Endothelial cell of hepatic sinusoid (primary cell): ENCODE data around the gene NUDT11.
"Not testable (repeated sequence)": the region's sequence is repeated elsewhere in the genome, so short reads cannot be mapped to it uniquely, and the experiment has no call there.

Source experiments
- in situ Hi-C: cut with HindIII; loops from 2 replicates; pipeline ENCODE4 v1.10.0; 2017; ENCODE audit warnings: low sequenced_read_pairs

The NUDT11 gene

DNA sequence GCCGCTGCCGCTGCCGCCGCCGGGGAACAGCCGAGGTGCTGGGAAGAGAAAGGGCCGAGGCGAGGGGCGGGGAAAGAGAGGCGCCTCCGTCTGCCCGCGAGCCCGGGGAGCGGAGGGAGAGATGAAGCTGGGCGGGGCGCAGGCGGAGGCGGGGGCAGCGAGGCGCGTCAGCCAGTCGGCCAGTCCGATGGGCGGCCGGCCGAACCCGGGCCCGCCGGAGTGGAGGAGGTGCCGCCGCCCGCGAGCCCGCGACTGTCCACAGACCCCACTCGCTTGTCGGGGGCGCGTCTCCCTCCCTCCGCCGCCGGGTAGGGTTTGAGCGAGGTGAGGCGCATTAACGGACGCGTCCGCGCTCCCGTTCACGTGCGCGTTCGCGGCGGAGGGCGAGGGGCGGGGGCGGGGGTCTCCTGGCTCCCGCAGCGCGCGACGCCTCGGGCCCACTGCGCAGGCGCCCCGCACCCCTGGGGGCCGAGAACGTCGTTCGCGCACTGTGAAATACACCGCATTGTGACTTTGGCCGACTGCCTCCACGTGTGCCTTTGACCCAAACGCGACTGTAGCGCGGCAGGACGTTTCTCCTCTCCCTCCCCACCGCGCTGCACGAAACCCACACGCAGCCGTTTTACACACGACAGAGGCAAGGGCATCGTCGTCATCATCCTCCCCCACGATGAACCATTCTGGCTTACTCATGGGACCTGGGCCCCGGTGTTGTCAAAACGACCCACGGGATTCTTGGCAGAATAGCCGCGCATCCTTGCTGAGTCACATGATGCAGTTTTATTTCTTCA, at the start of gene NUDT11:
Gene NUDT11 (minus strand): TSS at position 92 of the 791 bp plus-strand sequence. CDS start 148 bp downstream, outside the sequence.
- in situ Hi-C loops = no loop called here

DNA sequence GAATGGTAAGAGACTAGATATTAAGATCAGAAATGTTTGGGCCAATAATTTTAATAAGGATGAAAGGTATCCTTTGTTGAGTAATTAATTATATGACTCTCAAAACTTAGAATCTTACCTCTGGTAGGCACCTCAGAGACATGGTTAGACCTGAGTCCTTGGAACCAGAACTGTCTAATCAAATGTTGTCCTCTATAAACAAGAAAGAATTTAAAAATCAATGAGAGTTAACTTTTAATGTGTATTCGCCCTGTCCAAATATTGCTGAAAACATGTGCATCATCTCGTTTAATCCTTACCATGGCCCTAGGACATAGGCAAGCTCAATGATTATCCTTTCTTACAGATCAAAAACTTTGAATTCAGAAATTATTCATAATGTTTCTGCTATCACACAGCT, 24.0 kb upstream of the NUDT11 start:
- in situ Hi-C loops = no loop called here

DNA sequence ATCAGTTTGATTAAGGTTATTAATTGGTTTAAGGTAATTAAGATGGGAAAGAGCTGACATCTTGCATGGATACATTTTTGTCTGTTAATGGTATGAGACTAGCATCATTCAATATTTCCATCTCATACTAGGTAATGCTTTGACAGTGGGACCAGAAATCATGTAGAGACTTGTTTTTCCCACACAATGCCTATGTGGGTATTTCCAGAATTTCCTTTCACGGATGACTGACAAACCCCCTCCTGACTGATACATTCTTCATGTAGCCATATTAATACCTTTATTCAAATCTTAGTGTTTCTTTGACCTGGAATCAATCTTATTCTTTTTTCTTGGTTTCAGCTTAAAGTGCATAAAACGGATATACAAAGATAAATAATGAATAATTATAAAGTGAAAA, 22.7 kb upstream of the NUDT11 start:
- in situ Hi-C loops = not testable (repeated sequence)

DNA sequence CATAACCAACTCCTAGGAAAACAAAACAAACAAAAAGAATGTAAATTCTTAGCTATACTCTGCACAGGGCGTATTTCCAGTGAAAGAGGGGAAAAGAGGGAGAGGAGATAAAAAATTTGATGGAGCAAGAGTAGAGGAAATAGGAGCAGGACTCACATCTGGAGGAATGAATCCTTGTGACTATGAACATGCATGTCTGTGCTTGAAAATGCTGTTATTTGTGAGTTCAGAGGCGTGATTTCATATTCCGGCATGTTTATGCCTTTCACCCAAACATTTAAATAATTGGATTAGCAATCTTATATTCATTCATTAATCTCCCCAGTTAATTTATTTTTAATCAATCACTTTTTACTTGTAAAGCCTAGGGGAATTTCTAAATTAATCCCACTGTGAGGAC, 11.2 kb upstream of the NUDT11 start:
- in situ Hi-C loops = no loop called here

DNA sequence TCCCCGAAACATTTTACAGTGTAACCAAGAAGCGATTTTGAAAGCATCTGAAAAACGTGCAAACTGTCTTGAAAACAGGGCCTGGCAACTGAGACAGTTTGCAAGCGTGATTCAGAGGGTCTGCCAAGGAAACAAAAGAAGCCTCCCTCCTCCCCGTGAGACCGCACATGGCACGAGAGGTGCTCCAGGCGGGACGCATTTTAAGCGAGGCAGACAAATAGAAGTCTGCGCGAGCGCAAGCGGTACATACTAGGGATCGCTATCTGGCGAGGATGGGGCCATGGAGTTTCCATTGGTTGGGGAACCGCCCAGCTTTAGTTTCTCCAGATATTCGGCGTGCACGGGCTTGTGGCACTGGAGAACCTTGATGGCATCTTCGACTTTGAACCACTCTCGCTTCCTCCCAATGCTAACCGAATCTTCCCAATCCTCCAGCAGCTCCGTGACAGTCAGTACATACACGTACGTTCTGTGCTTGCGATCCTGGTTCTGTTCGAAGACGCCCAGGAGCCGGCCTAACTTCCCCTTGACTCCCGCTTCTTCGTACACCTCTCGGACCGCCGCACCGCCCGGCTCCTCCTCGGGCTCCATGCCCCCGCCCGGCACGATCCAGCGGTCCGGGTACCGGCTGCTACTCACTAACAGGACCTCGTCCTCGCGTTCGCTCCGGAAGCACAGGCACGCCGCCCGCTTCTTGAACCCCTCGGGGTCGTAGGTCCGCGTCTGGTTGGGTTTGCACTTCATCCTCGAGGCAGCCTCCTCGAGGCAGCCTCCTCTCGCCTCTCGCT, 497 bp downstream of the NUDT11 start:
- in situ Hi-C loops = not testable (repeated sequence)

DNA sequence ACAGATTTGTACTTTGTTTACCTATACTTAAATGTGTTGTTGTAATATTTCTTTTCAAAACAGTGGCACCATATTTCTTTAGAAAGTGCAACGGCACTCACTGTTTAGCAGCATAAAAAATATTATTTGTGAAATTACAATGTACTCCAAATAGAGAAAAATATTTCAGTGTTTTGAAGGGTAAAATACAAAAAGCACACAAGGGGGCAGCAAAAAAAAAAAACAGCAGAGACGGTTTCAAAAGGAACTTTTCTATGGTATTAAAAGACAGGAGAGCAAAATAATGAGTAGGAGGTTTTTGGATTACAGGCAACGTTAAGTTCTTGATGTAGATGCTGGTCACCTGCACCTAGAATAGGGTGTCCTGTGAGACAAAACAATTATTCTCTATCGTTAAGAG, 2.0 kb downstream of the NUDT11 start:
- in situ Hi-C loops = no loop called here

DNA sequence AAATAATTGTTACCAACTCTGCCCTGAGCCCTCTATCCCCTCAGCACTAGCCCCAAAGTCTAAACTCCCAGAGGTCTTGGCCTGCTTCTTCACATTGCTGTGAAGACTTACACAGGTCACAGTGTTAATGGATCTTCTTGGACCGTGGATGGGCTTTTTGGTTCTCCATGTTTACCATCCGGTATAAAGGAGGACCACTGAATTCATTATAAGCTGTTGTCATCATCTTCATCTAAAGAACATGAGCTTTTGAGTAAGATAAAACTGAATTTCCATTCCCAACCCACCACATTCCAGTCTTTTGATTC, 8.5 kb downstream of the NUDT11 start:
- in situ Hi-C loops = no loop called here

DNA sequence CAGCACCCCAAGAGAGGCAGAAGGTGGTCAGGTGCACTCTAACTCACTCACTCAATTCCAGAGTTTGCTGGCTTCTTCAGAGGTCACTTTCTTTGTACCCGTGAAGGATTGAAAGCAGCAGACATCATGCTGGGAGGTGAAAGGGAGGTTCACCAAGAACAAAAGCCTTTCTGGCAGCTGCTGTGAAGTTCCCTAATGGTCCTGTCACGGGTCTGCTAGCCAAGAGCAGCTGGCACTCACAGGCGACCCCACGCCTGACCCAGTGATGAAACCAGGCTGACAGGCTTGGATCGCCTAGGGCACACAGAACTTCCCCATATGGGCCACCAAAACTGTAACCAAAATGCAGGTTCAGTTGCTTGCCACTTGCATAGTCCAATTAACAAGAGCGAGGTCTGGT, 11.8 kb downstream of the NUDT11 start:
- in situ Hi-C loops = no loop called here

DNA sequence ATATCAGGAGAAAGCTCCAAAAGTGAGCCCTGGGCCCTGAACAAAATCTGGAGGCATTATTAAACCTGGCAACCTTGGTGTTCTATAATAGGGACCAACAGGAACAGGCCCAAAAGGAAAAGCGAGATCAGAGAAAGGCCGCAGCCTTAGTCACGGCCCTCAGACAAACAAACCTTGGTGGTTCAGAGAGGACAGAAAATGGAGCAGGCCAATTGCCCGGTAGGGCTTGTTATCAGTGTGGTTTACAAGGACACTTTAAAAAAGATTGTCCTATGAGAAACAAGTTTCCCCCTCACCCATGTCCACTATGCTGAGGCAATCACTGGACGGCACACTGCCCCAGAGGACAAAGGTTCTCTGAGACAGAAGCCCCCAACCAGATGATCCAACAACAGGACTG, 14.0 kb downstream of the NUDT11 start:
- in situ Hi-C loops = not testable (repeated sequence)

DNA sequence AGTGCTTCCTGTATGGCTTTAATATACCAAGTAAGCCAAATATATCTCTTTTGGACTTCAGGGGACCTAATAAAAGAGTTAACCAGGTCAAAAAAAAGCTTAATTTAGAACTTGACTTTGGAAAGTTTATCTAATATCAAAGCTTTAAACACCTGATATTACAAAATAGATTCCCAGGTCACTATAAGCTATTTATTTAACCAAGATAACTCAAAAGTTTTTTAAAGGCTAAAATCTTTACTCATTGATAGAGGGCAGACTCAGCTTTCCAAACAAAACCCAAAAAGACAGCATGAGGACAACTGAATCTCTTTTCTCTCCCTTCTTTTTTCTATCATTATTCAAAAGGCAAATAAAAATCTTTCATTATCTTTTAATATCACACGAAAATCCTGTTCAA, 19.5 kb downstream of the NUDT11 start:
- in situ Hi-C loops = no loop called here

DNA sequence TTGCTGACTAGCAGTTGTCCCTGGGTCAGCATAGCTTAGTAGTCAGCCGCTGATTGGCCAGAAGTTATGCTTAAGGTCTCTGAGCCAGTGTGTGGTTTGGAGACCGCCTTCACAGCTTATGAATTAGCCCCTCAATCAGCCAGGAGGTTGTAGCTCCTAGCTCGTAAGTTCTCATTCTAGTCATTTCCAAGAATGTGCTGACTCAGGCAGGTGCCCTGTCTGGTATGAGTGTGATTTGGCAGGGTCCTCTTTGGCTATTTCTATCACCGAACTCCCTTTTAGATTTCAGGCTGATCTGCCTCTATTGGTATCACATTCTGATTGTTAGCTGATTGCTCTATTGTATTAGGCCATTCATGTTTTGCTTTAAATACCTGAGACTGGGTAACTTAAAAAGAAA, 33.1 kb downstream of the NUDT11 start:
- in situ Hi-C loops = no loop called here

DNA sequence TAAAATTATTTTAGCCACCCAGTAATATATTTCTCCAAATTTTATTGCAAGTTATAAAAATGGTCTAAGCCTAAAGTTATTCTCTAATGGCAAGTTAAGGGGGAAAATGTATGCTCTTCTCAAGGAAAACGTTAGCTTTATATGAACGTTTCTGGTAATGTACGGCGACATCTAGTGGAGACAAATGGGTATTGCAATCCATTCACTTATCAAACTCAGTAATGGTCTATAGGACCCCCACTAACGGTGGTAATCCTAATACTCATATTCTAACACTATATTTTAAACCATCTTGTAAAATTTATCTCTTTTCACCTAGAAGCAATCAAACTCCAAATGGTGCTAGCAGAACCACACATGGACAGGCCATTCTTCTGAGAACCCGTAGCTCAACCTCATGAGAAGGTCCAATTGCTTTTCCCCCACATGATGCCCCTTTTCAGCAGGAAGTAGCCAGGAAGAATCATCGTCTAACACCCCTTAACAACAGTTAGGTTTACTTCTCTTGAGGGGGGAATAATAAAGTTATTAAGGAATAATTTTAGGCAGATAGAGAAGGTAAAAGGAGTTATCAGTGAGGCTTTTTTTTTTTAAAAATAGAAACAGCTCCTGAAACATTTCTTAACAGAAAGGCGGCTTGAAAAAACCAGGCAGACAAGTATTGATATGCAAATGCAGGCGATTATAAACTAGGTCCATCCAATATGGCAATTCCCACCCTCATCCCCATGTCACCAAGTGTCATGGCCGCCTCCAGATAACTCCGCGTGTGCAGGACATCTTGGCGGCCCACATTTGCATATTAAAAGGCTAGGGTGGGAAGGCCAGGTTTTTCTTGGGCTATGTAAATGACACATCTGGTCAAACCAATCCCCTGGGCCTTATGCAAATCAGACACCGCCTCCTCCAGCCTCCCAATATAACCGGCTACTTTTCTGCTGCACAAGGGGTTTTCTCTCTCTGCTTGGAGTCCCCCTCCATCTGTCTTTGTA, 35.0 kb downstream of the NUDT11 start:
- in situ Hi-C loops = no loop called here

DNA sequence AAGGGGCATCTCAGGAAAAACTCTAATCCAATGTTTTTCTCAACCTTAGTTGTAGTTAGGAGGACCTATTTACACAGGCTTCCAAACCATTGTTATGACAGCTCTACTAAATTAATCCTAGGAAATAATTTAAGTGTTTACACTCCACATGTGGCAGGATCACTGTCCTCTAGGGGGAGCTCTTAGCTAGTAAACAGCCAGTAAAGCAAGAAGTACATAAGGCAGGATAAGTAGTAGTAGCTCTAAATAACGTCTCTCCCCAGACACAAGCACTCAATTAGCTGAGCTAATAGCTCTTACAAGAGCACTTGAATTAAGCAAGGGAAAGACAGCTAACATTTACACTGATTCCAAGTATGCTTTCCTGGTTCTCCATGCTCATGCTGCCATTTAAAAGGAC, 37.3 kb downstream of the NUDT11 start:
- in situ Hi-C loops = no loop called here

DNA sequence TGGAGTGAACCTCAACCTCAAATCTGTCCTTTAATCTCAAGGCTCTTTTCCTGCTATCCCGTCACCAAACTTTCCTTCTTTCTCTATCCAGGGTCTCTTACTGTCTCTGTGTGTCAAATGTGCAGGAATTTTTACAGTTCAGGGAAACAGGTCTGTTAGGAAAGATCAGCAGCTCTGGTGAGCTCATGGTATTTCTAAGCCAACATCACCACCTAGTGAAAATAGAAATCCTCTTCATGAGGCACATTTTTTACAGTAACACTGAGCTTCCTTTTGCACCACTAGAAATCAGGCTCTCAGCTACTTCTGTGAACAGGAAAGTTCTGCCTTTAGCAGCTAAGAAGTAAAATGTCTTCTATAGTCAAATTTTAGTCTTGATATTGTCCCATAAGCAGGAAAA, 39.6 kb downstream of the NUDT11 start:
- in situ Hi-C loops = no loop called here

DNA sequence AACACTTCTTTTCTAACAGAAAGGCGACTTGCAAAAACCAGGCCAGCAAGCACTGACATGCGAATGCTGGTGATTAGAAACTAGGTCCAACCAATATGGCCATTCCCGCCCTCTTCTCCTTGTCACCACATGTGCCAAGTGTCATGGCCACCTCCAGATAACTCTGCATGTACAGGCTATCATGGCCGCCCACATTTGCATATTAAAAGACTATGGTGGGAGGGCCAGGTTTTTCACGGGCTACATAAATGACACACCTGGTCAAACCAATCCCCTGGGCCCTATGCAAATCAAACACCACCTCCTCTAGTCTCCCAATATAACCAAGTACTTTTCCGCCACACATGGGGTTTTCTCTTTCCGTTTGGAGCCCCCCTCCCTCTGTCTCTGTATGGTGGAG, 40.1 kb downstream of the NUDT11 start:
- in situ Hi-C loops = no loop called here

DNA sequence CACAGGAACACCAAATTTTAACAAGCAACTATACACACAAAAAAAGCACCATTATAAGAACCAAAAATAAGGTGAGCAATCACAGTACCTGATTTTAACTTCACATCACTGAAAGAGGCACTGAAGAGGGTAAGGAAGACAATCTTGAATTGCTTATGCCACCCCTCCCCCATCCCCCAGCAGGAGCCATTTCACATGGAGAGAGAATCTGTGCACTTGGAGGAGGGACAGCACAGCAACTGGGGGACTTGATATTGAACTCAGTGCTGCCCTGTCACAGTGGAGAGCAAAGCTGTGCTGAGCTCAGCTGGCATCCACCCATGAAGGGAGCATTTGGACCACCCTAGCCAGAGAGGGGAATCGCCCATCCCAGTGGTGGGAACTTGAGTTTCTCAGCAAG, 56.0 kb downstream of the NUDT11 start:
- in situ Hi-C loops = no loop called here
